HEK293 (cell line): ENCODE measurements around the gene LRRC26.

Experiments
- ZFP3 ChIP-seq: fragments of 450-650 bp; formaldehyde crosslinking; IDR thresholded peaks from 2 replicates; pipeline ENCODE4 v1.5.1; 2016; ENCODE audit warnings: low read depth, missing biosample characterization, missing genetic modification characterization
- ZNF174 ChIP-seq: fragments of 450-650 bp; formaldehyde crosslinking; IDR thresholded peaks from 2 replicates; pipeline ENCODE4 v1.5.0; 2017; ENCODE audit warnings: missing biosample characterization, mild to moderate bottlenecking, missing genetic modification characterization
- TF ChIP-seq, protein P1 (sequence below): fragments of 450-650 bp; formaldehyde crosslinking; IDR thresholded peaks from 2 replicates; pipeline ENCODE4 v1.5.1; 2016; ENCODE audit warnings: missing biosample characterization, missing genetic modification characterization

GRCh38 chr9:137193771-137194170 is 23.9 kb upstream of the LRRC26 start:
- no peak for TF ChIP-seq ZNF174 (tag by site-specific recombination)
- no peak for TF ChIP-seq ZFP3 (tag by site-specific recombination)
- TF ChIP-seq, protein P1, sequence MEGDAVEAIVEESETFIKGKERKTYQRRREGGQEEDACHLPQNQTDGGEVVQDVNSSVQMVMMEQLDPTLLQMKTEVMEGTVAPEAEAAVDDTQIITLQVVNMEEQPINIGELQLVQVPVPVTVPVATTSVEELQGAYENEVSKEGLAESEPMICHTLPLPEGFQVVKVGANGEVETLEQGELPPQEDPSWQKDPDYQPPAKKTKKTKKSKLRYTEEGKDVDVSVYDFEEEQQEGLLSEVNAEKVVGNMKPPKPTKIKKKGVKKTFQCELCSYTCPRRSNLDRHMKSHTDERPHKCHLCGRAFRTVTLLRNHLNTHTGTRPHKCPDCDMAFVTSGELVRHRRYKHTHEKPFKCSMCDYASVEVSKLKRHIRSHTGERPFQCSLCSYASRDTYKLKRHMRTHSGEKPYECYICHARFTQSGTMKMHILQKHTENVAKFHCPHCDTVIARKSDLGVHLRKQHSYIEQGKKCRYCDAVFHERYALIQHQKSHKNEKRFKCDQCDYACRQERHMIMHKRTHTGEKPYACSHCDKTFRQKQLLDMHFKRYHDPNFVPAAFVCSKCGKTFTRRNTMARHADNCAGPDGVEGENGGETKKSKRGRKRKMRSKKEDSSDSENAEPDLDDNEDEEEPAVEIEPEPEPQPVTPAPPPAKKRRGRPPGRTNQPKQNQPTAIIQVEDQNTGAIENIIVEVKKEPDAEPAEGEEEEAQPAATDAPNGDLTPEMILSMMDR (tag by site-specific recombination): no peak
